Activated CD8-positive, alpha-beta memory T cell treated with anti-CD3 and anti-CD28 coated beads, Interleukin-2, amount 50 U/mL, for 24 hours (primary cell): ENCODE data around the gene TMEM132C.
"Not testable (repeated sequence)": the region's sequence is repeated elsewhere in the genome, so short reads cannot be mapped to it uniquely, and the experiment has no call there.

Experiments used
- DNase-seq: peaks from one replicate; pipeline ENCODE4 v3.0.0-alpha.2; 2020; ENCODE audit errors: extremely low read depth

The TMEM132C gene

DNA sequence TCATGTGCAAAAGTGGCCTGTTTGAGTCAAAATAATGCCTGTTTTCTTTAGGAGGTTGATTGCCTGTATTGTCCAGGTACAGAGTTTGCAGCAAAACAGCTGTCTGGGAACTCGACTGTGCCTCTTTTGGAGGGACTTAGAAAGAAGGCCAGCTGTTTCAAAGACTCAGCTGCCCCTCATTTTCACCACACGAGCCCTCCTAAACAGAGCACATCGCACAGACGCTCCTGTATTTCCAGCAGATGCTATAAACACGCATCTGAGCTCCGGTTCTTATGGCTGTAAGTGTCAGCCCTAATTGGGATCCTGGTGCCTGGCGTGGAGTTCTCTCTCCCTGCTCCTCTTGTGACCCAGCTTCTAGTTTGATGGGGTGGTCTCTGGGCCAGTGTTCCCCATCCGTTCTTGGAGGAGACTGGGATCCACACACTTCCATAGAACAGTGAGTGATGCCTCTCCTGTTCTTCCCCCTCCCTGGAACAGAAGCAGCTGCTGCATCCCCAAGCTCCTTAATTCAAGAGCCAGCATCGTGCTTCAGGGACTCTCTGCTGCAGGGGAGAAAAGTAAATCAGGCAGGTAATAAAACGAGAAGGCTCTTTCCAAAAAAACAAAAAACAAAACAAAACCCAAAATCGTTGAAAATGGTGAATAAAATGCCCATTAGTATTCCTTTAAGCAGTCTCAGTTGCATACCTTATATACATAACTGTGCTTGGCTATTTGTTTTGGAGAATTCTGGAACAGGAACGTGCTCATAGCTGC is 287.8 kb downstream of the TMEM132C start:
- no peak for DNase-seq

DNA sequence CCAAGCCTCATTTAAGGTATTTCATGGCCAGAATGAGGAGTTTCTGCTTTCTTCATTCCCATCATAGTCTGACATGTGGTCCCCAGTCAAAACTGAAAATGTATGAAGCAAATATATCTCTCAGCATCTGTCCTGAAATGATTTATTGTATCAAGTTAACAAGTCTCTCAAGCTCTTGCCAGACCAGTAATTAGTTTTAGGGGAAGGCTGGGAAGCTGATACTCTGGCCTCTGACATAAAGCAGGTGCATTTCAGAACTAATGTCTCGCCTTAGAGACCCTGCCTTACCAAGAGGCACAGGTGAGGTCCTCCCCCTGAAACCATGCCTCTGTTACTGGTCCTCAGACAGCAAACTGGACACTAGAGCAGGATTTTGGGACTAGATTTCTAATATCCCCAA is 290.3 kb downstream of the TMEM132C start:
- DNase-seq: no peak

DNA sequence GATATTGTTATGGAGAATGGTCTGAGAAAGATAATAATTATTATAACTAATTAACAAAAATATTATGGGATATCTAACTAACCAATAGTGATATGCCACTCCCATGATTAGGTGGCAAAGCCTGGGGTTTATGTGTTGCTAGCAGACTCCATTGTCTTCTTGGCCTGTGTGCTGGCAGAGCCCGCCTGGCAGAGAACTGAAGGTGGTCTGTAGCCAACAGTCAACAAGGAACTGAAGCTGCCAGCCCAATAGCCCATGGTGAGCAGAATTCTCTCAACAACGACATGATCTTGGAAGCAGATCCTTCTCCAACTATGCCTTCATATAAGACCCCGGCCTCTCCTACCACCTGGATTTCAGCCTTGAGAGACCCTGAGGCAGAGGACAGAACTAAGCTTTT is 298.0 kb downstream of the TMEM132C start:
- no peak for DNase-seq

DNA sequence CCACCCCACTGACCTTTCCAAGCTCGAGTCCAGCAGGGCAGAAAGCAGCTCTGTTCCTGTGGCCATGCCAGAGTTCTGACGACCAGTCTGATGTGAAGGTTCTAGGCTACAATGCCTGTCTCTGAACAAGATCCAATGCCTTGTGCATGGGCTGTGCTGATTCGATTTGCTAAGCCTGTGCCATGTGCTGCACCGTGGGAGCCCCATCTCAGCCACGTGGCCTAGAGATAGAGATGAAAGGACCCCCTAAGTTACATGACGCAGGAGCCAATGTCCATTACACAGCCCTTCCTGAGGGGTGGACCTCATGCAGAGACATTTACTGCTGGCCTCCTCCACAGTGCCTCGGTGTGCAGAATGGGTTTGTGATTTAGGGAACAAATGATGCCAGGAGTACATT is 300.8 kb downstream of the TMEM132C start:
- no peak for DNase-seq

DNA sequence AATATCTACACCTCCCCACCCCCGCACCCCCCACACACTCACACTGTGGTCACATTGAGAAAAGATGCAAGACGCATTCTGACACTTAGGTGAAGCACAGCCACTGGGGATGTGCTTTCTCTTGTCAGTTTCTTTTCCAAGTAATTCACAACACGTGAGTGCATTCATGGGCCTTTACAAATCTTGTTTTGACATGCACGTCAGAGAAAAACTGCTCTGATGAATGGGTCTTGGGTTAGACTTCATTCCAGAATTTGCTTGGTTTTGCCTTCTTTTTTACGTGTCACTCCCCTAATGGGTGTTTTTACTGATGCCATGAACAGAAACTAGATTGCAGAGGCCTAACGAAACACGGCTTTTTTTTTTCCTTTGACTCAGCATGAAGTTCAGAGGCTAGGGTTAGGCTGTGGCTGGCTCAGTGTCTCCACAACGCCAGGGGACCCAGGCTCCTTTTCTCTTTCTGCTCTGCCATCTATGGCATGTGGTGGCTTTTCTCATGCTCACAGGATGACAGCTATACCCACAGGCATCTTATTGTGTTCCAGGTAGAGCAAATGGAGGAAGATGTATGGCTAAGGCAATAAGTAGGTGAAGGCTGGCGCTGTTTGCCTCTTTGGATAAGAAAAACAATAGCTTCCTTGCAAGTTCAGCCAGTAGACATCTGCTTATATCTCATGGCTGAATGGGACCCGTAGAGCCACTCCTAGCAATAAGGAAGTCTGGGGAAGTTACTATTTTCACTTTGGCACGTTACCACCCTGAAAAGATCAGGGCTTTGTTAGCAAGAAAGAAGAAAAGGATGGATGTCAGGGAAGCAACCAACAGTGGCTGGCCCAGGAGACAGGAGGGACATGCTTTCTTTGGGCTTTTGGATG is 303.5 kb downstream of the TMEM132C start:
- DNase-seq: no peak

DNA sequence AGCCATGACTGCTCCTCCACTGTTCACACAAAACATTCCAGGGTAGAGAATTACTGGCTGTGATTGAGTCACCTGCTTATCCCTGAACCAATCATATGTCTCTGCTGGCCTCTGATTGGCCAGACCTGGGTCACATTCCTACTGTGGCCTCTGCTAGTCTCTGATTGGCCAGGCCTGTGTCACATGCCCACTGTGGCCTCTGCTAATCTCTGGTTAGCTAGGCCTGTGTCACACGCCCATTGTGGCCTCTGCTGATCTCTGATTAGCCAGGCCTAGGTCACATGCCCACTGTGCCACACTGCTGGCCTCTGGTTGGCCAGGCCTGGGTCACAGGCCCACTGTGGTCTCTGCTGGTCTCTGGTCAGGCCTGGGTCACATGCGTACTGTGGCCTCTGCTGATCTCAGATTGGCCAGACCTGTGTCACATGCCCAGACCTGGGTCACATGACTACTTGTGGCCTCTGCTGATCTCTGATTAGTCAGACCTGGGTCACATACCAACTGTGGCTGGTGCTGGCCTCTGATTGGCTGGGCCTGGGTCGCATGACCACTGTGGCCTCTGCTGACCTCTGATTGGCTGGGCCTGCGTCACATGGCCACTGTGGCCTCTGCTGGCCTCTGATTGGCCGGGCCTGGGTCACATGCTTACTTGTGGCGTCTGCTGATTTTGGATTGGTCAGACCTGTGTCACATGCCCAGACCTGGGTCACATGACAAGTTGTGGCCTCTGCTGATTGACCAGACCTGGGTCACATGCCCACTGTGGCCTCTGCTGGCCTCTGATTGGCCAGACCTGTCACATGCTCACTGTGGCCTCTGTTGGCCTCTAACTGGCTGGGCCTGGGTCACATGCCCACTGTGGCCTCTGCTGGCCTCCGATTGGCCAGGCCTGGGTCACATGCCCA is 305.2 kb downstream of the TMEM132C start:
- DNase-seq: no peak

- DNase-seq: no peak
Observed at GRCh38 chr12:128573907-128574306, 306.9 kb downstream of the TMEM132C start.

DNA sequence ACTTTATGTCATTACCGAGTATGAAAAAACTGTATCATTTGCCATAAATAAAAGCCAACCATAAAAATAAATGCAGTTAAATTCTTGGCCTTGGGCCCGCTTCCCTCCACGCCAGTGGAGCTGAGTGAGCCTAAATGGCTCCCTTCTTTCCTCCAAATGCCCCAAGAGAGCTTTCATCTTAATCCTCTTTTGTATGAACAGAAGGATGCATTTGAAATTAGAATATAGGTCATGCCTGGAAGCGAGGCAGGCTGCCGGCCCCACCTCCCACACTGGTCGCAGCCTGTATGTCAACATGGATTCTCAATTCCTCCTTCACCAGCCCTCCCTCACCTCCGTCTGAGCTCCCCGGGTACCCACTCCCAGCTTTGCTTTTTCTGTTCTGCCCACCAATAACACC is 311.1 kb downstream of the TMEM132C start:
- no peak for DNase-seq

DNA sequence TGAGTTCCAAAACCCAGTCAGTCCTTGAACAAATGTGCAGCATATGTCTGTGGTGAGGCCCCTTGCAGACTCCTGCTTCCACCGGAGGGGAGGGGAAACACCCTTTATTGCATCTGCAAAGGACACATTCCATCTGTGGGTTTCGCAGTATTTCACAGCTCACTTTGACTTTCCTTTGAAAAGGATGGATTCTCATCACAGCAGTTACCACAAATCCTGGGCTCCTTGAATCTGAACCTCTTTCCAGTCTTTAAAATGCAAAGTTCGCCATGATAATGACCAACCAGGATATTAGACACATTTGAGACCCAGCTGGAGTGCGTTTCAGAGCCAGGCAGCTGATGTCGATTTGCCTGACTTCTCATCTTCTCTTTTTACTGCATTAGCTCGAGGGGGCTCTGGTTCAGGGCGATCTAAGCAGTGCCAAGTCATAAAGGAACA is 314.4 kb downstream of the TMEM132C start:
- DNase-seq: no peak

- DNase-seq: no peak
Observed at GRCh38 chr12:128583453-128583852, 316.5 kb downstream of the TMEM132C start.

GRCh38 chr12:128586451-128587029 is 319.6 kb downstream of the TMEM132C start:
- DNase-seq: no peak

DNA sequence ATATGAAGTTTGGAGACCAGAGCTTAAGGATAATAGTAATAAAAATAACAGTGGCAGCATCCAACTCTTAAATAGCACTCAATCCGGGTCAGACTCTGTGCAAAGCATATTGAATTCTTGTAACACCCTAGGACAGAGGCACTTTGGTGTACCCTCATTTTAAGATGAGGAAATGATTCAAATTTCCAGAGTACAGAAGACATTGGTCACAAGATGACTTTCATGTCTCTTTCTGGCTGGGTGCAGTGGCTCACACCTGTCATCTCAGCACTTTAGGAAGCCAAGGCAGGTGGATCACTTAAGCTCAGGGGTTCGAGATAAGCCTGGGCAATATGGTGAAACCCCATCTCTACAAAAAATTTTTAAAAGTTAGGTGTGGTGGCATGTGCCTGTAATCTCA is 320.9 kb downstream of the TMEM132C start:
- DNase-seq: no peak

GRCh38 chr12:128592220-128592744 is 325.3 kb downstream of the TMEM132C start:
- DNase-seq: no peak

DNA sequence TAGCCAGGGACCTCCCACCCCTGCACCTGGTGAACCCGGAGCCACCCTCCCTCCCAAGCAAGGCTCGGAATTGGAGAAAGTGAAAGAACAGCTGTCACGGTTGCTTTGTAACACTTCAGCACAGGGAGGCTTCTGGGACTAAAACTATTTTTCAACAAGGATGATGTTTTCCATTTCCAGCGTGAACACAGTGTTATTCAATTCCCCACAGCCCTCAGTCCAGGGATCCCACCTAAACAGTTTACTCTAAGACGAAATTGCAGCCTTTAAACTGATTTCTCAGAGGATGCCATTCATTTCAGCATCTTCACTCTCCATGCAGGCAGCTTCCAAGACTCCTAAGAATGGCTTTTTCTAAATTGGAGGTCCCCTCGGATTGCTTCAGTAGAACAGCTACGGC is 327.6 kb downstream of the TMEM132C start:
- no peak for DNase-seq

DNA sequence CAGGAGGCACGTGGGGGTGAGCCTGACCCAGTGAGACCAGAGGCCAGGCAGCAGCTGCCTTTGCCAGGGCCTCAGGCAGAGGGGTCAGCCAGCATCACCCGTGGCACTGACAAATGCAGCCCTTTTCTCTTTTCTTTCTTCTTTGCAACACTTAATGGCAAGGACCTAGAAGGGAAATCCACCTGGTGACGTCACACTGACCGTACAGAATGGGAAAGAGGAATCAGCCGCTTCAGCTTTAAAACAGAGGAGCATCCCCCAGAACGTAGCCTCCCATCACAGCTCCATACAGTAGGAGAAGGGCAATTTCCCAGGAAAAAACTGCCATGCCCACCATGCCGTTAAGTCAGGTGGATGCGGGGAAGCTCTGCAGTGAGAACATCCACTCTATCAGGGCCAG is 328.6 kb downstream of the TMEM132C start:
- DNase-seq: no peak

- DNase-seq: no peak
Observed at GRCh38 chr12:128600886-128601285, 333.9 kb downstream of the TMEM132C start.

DNA sequence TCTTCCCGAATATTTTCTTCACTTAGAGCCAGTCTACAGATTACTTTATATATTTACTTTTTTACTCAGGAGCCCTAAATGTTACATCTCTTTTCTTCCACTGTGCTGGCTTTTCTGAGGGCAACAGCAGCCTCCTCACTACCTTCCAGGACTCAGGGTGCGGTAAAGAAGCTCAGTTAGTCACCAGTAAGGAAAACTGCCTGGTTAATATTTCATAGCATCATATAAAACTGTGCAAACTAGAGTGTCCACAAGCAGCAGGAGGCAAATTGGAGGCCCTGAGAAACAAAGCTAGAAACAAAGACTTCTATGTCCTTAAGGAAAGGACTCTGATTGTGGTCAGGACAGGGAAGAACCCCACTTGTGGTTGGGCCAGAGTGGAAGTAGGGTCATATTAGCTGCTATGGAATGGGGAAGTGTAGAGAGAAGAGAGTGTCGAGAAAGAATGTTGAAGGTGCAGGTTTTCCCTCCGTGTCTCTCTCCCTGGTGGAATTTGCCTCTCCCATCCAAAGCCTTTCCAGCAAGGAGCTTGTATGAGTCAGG is 336.7 kb downstream of the TMEM132C start:
- no peak for DNase-seq

- DNase-seq: not testable (repeated sequence)
Observed at GRCh38 chr12:128604219-128604618, 337.2 kb downstream of the TMEM132C start.

GRCh38 chr12:128606051-128606450 is 339.1 kb downstream of the TMEM132C start:
- DNase-seq: no peak

DNA sequence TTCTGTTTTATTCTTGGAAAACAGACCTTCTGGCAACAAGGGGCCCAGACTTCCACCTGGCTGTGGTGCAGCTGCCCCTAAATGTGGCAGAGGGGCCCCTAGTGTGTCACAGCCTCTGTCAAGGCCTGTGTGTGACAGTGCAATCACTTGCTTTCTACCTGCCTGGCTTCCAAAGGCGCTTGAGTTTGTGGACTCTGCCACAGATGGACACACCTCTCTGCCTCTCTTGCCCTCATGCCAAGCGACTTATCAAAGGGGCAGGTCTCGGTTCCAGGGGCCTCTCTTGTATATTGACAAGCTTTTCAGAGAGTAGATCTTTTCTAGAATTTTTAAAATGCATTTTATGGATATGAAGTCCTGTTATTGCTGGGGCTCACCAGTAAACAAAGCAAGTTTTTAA is 339.6 kb downstream of the TMEM132C start:
- DNase-seq: no peak

- DNase-seq: no peak
Observed at GRCh38 chr12:128606970-128607369, 340.0 kb downstream of the TMEM132C start.
